DOHH2 (cell line): ENCODE results near the gene TTBK1.

Experiments
- H3F3A ChIP-seq: fragments of 200-600 bp; sonication (generic), shearing (Covaris generic); 2 replicates; pipeline ENCODE4 v1.6.0; 2016; ENCODE audit warnings: antibody characterized with exemption, mild to moderate bottlenecking; ENCODE audit not compliant: control insufficient read depth, insufficient read depth
- H3K27ac ChIP-seq: fragments of 200-600 bp; sonication (generic); 2 replicates; pipeline ENCODE4 v1.5.1; 2014; ENCODE audit warnings: low read depth, mild to moderate bottlenecking, low read length, moderate library complexity
- H3K27me3 ChIP-seq: fragments of 200-600 bp; sonication (generic); 2 replicates; pipeline ENCODE4 v1.6.1; 2014; ENCODE audit warnings: mild to moderate bottlenecking, low read length, mixed read lengths; ENCODE audit not compliant: control insufficient read depth
- H3K36me3 ChIP-seq: fragments of 200-600 bp; sonication (generic); 2 replicates; pipeline ENCODE4 v1.6.1; 2014; ENCODE audit warnings: mild to moderate bottlenecking, low read length, moderate library complexity, mixed read lengths; ENCODE audit not compliant: control insufficient read depth
- H3K4me1 ChIP-seq: fragments of 200-600 bp; sonication (generic); 2 replicates; pipeline ENCODE4 v1.6.1; 2014; ENCODE audit warnings: mild to moderate bottlenecking, low read length, mixed read lengths; ENCODE audit not compliant: control insufficient read depth
- H3K4me2 ChIP-seq: fragments of 200-600 bp; sonication (generic); 2 replicates; pipeline ENCODE4 v1.6.0; 2014; ENCODE audit warnings: mild to moderate bottlenecking, low read length, moderate library complexity
- H3K4me3 ChIP-seq: fragments of 200-600 bp; sonication (generic); 2 replicates; pipeline ENCODE4 v1.5.1; 2014; ENCODE audit warnings: mild to moderate bottlenecking, low read length, mixed read lengths
- H3K79me2 ChIP-seq: fragments of 200-600 bp; sonication (generic); 2 replicates; pipeline ENCODE4 v1.6.1; 2014; ENCODE audit warnings: mild to moderate bottlenecking, low read length, mixed read lengths; ENCODE audit not compliant: control insufficient read depth
- H3K9me2 ChIP-seq: fragments of 200-600 bp; sonication (generic); replicated peaks from 2 replicates; pipeline ENCODE4 v1.6.1; 2014; ENCODE audit warnings: mild to moderate bottlenecking, low read length, mixed read lengths; ENCODE audit not compliant: control insufficient read depth
- H3K9me3 ChIP-seq: fragments of 200-600 bp; sonication (generic); 2 replicates; pipeline ENCODE4 v1.6.1; 2014; ENCODE audit warnings: antibody characterized with exemption, low read length, mixed read lengths; ENCODE audit not compliant: control insufficient read depth, insufficient read depth
- H4K20me1 ChIP-seq: fragments of 200-600 bp; sonication (generic); 2 replicates; pipeline ENCODE4 v1.6.0; 2014; ENCODE audit warnings: low read depth, mild to moderate bottlenecking, antibody characterized with exemption, low read length, moderate library complexity; ENCODE audit not compliant: control insufficient read depth, insufficient read depth
- CTCF ChIP-seq: fragments of 200-600 bp; sonication (generic); IDR thresholded peaks from one replicate; pipeline ENCODE4 v1.5.1; 2014; ENCODE audit warnings: antibody characterized with exemption, mild to moderate bottlenecking, low read depth, low read length; ENCODE audit not compliant: poor library complexity, severe bottlenecking
- EZH2phosphoT487 ChIP-seq: fragments of 200-600 bp; sonication (generic); IDR thresholded peaks from 2 replicates; pipeline ENCODE4 v1.6.1; 2017; ENCODE audit warnings: borderline replicate concordance, mild to moderate bottlenecking, antibody characterized with exemption, low read length, moderate library complexity, mixed read lengths

TTBK1 gene

GRCh38 chr6:43203029-43203717, 40.1 kb upstream of the TTBK1 start:
- peaks cover 20% of the 10 kb centered on the region for H3K36me3 ChIP-seq
- no peaks in the 10 kb centered on the region for H3K27me3 ChIP-seq
- H3K4me1 ChIP-seq, result no peaks in the 10 kb centered on the region
- no peak overlapping the region for H3K4me2 ChIP-seq
- no peak overlapping the region for H3K4me3 ChIP-seq
- no peak overlapping the region for H3K27ac ChIP-seq
- TF ChIP-seq EZH2phosphoT487 (no peak), CTCF (no peak)
- no peaks in the 10 kb centered on the region for H3K79me2 ChIP-seq
- no peaks in the 10 kb centered on the region for H3F3A ChIP-seq
- H3K9me3 ChIP-seq, result no peaks in the 10 kb centered on the region
- H3K9me2 ChIP-seq, result no peaks in the 10 kb centered on the region
- no peaks in the 10 kb centered on the region; the same call in 1 of the 2 replicates for H4K20me1 ChIP-seq

- no peaks in the 10 kb centered on the region; the same call in 1 of the 2 replicates for H4K20me1 ChIP-seq
- no peaks in the 10 kb centered on the region for H3F3A ChIP-seq
- no peaks in the 10 kb centered on the region for H3K9me2 ChIP-seq
- H3K36me3 ChIP-seq, result peaks cover 17% of the 10 kb centered on the region
- H3K4me3 ChIP-seq, result no peak overlapping the region
- no peaks in the 10 kb centered on the region for H3K27me3 ChIP-seq
- H3K9me3 ChIP-seq, result no peaks in the 10 kb centered on the region
- H3K27ac ChIP-seq, result no peak overlapping the region
- no peak overlapping the region for H3K4me2 ChIP-seq
- H3K4me1 ChIP-seq, result no peaks in the 10 kb centered on the region
- H3K79me2 ChIP-seq, result no peaks in the 10 kb centered on the region
- TF ChIP-seq CTCF (no peak), EZH2phosphoT487 (no peak)
Measured at GRCh38 chr6:43203718-43204095, 39.6 kb upstream of the TTBK1 start.

GRCh38 chr6:43204271-43205105, 38.8 kb upstream of the TTBK1 start:
- Histone ChIP-seq H3K79me2 (no peaks in the 10 kb centered on the region), H3K9me2 (no peaks in the 10 kb centered on the region), H3K36me3 (peaks cover 17% of the 10 kb centered on the region), H3K9me3 (no peaks in the 10 kb centered on the region), H3K4me2 (no peak overlapping the region), H3K4me1 (no peaks in the 10 kb centered on the region), H3K27me3 (no peaks in the 10 kb centered on the region), H3F3A (no peaks in the 10 kb centered on the region), H3K27ac (no peak overlapping the region), H4K20me1 (no peaks in the 10 kb centered on the region; the same call in 1 of the 2 replicates), H3K4me3 (no peak overlapping the region)
- TF ChIP-seq CTCF (no peak), EZH2phosphoT487 (no peak)
